Muscle layer of colon (tissue), 2 donors: ENCODE data around the gene ST6GALNAC3.

Experiments
- H3K27ac ChIP-seq: one replicate; pipeline ENCODE4 v1.7.0; 2013; ENCODE audit warnings: low read depth, mild to moderate bottlenecking, low read length, moderate library complexity
- H3K27me3 ChIP-seq, 2 donors: one replicate each; pipeline ENCODE4 v1.7.0; 2013; ENCODE audit warnings: low read length in 2 of 2, mild to moderate bottlenecking in 2 of 2; ENCODE audit not compliant: insufficient read depth in 2 of 2, control insufficient read depth in 1 of 2
- H3K36me3 ChIP-seq: one replicate; pipeline ENCODE4 v1.7.0; 2013; ENCODE audit warnings: mild to moderate bottlenecking, low read length; ENCODE audit not compliant: insufficient read depth
- H3K4me1 ChIP-seq: one replicate; pipeline ENCODE4 v1.7.0; 2013; ENCODE audit warnings: mild to moderate bottlenecking, low read length; ENCODE audit not compliant: insufficient read depth
- H3K4me3 ChIP-seq, 2 donors: one replicate each; pipeline ENCODE4 v1.7.0; 2013; ENCODE audit warnings: low read length in 2 of 2, low read depth in 1 of 2, mild to moderate bottlenecking in 1 of 2, moderate library complexity in 1 of 2
- H3K9ac ChIP-seq: one replicate; pipeline ENCODE4 v1.7.0; 2013; ENCODE audit warnings: low read length
- H3K9me3 ChIP-seq: one replicate; pipeline ENCODE4 v1.7.0; 2013; ENCODE audit warnings: mild to moderate bottlenecking, low read length
- donor health status: abdominal sarcoma.
- donor health status: Adenocarcinoma of cecum.

The ST6GALNAC3 gene

DNA sequence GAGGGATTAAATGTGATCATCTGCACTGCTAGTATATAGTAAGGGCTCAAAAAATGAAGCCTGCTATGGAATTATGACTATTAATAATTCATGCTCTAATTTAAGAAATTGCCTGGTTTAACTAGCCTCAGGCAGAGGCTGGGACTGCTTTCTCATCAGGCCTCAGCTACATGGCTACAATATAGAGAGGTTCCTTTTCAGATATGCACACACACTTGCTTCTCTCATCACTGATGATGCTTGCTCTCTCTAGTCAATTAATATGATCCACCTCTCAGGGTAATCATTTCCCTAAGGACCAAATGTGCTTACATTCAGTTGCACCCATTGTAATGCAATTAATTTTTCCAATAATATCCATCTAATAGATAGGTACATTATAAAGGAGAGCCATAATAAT is 467.8 kb downstream of the ST6GALNAC3 start:
- H3K27me3 ChIP-seq: no peaks in the 10 kb centered on the region
- no peak overlapping the region for H3K27ac ChIP-seq
- no peaks in the 10 kb centered on the region for H3K9me3 ChIP-seq
- H3K4me1 ChIP-seq: no peaks in the 10 kb centered on the region
- H3K36me3 ChIP-seq: no peaks in the 10 kb centered on the region
- H3K9ac ChIP-seq: no peak overlapping the region
- H3K4me3 ChIP-seq: no peak overlapping the region

DNA sequence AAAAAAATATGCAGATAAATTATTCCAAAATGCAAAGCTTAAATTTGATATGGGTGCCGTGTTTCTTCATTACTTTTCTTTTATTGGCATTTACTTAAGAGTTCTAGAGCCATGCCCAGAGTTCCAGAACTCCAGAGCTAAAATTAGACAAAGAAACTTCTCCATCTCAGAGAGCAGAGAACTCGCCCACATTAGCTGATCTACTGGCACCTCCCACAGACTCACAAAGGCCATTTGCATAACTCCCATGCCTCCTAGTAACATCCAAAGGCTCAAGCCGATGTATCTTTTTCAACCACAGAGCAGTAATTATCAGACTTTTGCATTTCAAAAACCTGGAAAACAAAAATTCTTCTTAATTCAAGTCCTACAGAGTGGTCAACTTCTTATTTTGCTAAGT is 468.9 kb downstream of the ST6GALNAC3 start:
- no peaks in the 10 kb centered on the region for H3K9me3 ChIP-seq
- no peak overlapping the region for H3K4me3 ChIP-seq
- H3K27ac ChIP-seq: no peak overlapping the region
- no peaks in the 10 kb centered on the region for H3K4me1 ChIP-seq
- H3K27me3 ChIP-seq: no peaks in the 10 kb centered on the region
- no peaks in the 10 kb centered on the region for H3K36me3 ChIP-seq
- H3K9ac ChIP-seq: no peak overlapping the region

DNA sequence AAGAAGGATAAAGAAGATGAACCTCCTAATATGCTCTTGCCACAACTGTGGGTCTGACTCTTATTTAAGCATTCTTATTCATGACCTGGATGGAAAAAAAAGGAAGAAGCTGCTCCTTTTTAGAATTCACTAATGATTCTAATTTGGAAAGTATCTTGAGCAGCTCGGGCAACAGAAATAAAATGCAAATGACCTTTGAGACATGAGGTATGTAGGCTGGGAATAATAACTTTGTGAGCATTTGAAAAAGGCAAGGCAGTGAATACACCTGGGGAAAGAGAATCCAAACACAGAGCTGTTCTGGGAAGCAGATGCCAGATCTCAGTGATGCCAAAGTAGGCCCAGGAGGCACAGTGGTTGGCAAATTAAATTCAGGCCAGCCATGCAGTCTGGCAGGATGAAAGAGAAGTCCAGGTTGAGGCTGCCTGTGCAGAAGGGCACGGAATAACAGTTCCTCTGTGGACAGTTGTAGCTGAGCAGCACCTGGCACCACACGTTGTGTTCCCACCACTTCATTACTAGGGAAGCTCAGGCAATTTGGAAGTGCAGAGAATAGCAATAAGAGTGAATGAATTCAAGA is 471.9 kb downstream of the ST6GALNAC3 start:
- Histone ChIP-seq H3K4me1 (no peaks in the 10 kb centered on the region), H3K9me3 (no peaks in the 10 kb centered on the region), H3K36me3 (no peaks in the 10 kb centered on the region), H3K9ac (no peak overlapping the region), H3K27ac (no peak overlapping the region), H3K4me3 (no peak overlapping the region), H3K27me3 (no peaks in the 10 kb centered on the region)

DNA sequence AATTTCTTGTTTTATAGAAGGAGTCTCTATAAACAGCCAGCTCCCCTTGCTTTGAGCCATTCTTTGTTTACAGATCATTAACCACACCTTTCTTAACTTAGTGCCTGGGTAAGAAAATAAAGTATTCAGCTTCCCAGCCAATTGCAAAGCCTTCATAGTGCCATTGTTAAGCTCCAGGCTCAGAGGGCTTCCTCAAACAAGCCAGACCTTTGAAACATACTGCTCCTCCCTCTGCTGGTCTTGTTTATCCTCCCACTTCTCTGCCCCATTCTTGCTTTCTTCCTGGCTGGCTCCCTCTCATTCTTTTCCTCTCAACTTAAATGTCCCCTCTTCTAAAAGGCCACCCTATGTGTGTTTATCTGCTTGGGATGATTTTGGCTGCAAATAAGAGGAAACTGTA is 473.4 kb downstream of the ST6GALNAC3 start:
- no peaks in the 10 kb centered on the region for H3K36me3 ChIP-seq
- H3K27me3 ChIP-seq: no peaks in the 10 kb centered on the region
- no peak overlapping the region for H3K9ac ChIP-seq
- H3K4me3 ChIP-seq: no peak overlapping the region
- no peaks in the 10 kb centered on the region for H3K4me1 ChIP-seq
- H3K27ac ChIP-seq: no peak overlapping the region
- no peaks in the 10 kb centered on the region for H3K9me3 ChIP-seq

DNA sequence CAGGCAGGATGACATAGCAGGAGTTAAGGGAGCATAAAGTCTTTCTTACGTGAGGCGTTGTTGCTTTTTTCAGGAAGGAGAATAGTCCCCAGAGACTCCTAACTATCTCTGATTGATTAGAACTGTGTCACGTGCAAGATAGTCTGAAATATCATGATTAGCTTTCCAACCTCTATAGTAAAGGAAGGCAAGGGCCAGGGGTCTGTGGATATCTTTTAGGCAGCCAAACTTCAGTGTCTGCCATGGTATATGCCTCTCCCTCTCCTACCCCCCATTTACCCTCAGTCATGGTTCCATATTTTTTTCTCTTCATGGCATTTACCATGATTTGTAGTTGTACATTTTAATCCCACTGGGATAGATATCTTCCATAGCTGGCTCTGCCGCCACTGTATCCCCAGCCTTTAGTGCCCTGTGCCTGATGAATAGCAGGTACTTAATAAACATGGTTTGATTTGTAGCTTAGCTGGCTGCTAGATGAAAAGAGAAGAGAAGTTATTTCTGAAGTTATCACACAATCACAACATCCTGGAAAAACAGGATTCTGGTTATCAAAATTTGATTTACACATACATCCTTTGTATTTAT is 474.1 kb downstream of the ST6GALNAC3 start:
- H3K9ac ChIP-seq: no peak overlapping the region
- H3K36me3 ChIP-seq: no peaks in the 10 kb centered on the region
- no peak overlapping the region for H3K4me3 ChIP-seq
- H3K27me3 ChIP-seq: no peaks in the 10 kb centered on the region
- no peaks in the 10 kb centered on the region for H3K4me1 ChIP-seq
- no peaks in the 10 kb centered on the region for H3K9me3 ChIP-seq
- H3K27ac ChIP-seq: no peak overlapping the region

DNA sequence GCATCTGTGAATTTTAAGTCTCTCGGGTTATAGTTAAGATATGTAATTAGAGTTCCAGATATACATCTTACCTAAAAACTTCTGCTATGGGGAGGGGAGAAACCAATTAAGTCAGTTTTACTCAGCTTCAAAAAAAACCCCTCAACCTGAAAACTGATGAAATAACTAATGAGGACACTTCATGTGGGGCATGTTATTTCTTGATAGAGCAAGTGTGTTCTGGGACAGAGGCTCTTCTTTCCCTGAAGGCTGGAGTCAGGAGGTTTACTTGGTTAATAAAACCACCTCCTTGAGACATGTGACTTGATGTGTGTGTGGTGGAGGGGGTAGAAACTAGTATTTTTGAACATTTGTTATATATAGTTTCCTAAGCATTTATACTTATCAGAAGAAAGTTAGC is 479.7 kb downstream of the ST6GALNAC3 start:
- Histone ChIP-seq H3K27ac (no peak overlapping the region), H3K4me3 (no peak overlapping the region), H3K9me3 (no peaks in the 10 kb centered on the region), H3K36me3 (no peaks in the 10 kb centered on the region), H3K9ac (no peak overlapping the region), H3K4me1 (no peaks in the 10 kb centered on the region), H3K27me3 (no peaks in the 10 kb centered on the region)

DNA sequence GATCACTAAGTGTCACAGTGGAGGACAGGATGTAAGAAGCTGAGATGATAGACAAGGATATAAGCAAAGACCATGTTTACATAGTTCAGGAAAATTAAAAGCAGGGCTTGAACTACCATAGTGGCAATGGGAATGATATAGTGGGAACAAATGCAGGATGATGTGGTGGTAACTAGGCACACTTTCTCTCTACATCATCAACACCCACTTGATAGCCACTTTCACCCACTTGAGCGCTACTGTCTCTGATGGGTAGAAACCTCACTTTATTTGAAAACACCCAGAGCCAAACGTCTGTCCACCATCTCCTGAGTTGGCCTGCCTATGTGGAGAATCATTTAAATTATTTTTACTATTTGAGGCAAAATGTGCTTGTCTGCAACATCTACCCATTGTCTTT is 487.7 kb downstream of the ST6GALNAC3 start:
- Histone ChIP-seq H3K27ac (no peak overlapping the region), H3K9me3 (no peaks in the 10 kb centered on the region), H3K9ac (no peak overlapping the region), H3K4me3 (no peak overlapping the region), H3K36me3 (no peaks in the 10 kb centered on the region), H3K27me3 (no peaks in the 10 kb centered on the region), H3K4me1 (no peaks in the 10 kb centered on the region)

DNA sequence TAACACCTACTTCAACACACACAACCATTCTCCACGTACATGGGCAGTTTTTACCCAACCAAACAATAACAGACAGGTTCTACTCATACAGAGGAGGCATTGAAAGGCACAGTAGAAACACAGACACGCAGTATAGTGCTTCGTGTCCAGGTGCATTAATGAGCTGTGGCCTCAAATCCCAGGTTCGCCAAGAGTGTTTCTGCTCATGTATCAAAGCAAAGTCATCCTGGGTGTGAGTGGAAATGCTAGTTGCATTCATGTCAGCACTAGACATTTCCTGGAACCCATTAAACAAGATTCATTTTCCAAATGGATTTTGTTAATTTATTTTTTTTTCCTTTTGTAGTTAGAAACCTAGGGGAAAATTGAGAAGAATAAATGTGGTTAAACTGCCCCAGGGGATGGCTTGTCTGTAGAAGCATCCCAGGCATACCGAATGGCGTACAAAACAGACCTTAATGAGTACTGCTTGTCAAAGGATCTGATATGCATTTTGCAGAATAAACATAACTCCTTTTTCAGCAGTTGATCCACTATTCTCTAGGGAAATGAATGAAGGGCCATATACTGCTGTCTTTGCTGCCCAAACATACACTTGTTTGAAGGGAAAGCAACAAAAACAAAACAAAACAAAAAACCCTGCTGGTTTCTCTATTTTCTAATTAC is 494.2 kb downstream of the ST6GALNAC3 start:
- H3K4me3 ChIP-seq: no peak overlapping the region

DNA sequence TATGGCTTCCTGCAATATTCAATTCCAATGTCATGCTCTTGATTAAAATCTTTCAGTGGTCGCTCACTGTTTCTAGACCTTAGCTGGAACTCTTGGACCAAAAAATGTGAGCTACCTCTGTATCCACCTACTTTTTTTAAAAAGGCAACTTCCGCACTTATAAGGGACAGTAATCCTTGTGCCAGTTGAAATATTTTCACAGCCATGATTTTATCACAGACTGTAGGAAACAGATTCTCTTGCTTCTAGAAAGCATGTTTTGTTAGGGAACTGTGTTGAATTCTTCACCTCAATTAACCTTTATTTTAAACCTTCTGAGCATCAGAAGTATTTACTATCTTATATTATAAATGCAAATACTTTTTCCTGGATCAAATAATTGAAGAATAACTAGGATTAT is 496.7 kb downstream of the ST6GALNAC3 start:
- no peak overlapping the region for H3K9ac ChIP-seq
- H3K27me3 ChIP-seq: no peaks in the 10 kb centered on the region
- H3K9me3 ChIP-seq: no peaks in the 10 kb centered on the region
- no peak overlapping the region for H3K27ac ChIP-seq
- H3K4me1 ChIP-seq: no peaks in the 10 kb centered on the region
- no peaks in the 10 kb centered on the region for H3K36me3 ChIP-seq
- no peak overlapping the region for H3K4me3 ChIP-seq

More for the DNA sequence above, 494.2 kb downstream of the ST6GALNAC3 start:
- Histone ChIP-seq H3K9ac (no peak overlapping the region), H3K27me3 (no peaks in the 10 kb centered on the region), H3K36me3 (no peaks in the 10 kb centered on the region), H3K9me3 (no peaks in the 10 kb centered on the region), H3K4me1 (no peaks in the 10 kb centered on the region), H3K27ac (no peak overlapping the region)

DNA sequence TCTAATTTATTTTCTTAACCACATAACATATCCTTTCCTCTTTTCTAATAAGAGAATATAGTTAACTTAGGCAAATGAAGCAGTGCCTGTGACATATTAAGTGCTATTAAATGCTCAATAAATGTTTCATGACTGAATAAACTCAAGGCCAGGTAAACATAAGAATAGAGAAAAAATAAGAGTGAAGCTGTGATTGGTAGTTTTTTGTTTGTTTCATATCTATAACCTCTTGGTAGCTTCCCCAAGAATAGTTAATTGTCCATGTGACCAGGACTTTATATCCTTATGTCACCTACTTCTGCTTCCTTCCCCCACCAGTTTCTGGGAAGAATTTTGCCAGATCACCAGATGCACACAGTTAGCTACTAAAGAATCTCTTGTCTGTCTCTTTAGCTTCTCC is 497.7 kb downstream of the ST6GALNAC3 start:
- Histone ChIP-seq H3K9ac (no peak overlapping the region), H3K4me1 (no peaks in the 10 kb centered on the region), H3K27me3 (no peaks in the 10 kb centered on the region), H3K36me3 (no peaks in the 10 kb centered on the region), H3K9me3 (no peaks in the 10 kb centered on the region), H3K27ac (no peak overlapping the region), H3K4me3 (no peak overlapping the region)

DNA sequence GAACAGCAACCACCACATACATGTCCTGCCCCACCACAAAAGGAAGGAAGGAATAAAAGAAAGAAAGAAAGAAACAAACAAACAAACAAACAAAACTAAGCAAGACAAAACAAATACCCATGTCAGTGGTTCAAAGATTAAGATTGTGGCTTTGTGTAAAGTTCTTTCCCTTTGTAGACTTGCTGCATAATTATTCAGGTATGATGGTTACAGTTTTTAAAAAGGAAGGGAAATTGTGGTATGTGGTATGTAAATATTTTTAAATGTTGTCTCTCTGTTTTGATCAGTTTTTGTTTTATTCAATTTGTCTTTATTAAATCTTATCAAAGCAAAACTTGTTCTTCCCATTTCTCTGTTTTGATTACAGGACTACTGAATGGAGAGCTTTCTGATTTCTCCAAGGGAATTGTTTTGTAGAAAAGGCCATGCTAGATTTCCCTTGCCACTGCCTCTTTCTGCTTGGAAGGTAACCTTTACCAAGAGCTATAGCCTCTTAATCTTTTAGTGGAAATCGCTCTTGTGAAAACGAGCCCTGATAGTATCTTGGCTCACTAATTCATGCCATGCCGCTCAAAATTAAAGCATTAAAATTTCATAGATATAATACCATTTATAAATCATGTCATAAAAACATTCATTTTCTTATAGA is 502.5 kb downstream of the ST6GALNAC3 start:
- Histone ChIP-seq H3K27me3 (no peaks in the 10 kb centered on the region), H3K4me1 (no peaks in the 10 kb centered on the region), H3K36me3 (no peaks in the 10 kb centered on the region), H3K4me3 (no peak overlapping the region), H3K27ac (no peak overlapping the region), H3K9ac (no peak overlapping the region), H3K9me3 (no peaks in the 10 kb centered on the region)
